Measurements from ENCODE around the gene VPS37B.

VPS37B gene

DNA sequence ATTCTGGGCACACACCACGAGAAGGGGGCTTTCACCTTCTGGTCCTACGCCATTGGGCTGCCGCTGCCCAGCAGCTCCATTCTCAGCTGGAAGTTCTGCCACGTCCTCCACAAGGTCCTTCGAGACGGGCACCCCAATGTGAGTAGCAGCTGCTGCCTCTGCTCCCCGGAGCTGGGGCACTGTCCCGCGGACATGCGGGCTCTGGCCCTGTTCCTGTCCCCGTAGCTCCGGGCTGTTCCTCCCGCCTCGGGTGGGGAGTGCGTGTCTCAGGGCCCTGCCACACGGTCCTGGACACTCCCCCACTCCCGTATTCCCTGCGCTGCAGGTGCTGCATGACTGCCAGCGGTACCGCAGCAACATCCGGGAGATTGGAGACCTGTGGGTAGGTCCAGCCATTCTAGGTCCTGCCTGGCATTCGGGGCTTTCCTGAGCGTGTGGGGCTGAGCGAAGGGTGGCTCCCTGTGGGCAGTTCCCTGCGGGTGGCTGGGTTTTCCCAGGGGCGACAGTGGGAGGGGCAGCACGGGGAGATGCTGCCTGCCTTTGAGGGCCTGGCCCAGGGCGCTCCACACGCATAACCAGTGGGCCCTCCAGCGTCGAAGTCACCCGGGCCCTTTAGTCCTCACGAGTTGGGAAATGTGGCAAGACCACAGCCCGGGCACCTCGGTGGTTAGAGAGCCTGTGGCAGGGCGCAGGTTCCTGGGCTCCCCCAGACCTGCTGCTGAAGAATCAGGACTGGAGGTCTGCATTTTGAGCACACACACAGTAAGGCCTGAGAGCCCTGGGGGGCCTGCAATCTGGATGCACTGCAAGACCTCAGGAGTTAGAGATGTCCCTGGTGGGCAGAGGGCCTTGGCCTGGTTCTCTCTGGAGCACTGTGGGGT lies 47.2 kb downstream of the VPS37B start:
- no peaks in the 10 kb centered on the region for H4K20me1 ChIP-seq (ENCODE audit: insufficient read depth, low read length)
- no peak overlapping the region for H2AFZ ChIP-seq (ENCODE audit: low read length)
- no peak overlapping the region for H3K27ac ChIP-seq (ENCODE audit: low read length)
- TF ChIP-seq CTCF (IDR thresholded peaks at IDR 0.05; ENCODE audit: low read length) (no peak), EZH2phosphoT487 (IDR thresholded peaks at IDR 0.05; ENCODE audit: low read length) (no peak), EZH2 (optimal IDR thresholded peaks at IDR 0.05; ENCODE audit: low read depth, low read length) (no peak)
- no peak overlapping the region for H3K9ac ChIP-seq (ENCODE audit: low read length)
- H3K27me3 ChIP-seq (replicated peaks; ENCODE audit: insufficient read depth, low read length) = no peaks in the 10 kb centered on the region
- no peaks in the 10 kb centered on the region for H3K36me3 ChIP-seq (replicated peaks; ENCODE audit: insufficient read depth, low read length)
- no peaks in the 10 kb centered on the region for H3K9me3 ChIP-seq (replicated peaks; ENCODE audit: insufficient read depth, low read length)
- no peaks in the 10 kb centered on the region for H3K4me1 ChIP-seq (ENCODE audit: low read length)
- H3F3A ChIP-seq (ENCODE audit: insufficient read depth, low read length) = no peaks in the 10 kb centered on the region
- H3K79me2 ChIP-seq (ENCODE audit: low read length) = no peaks in the 10 kb centered on the region
- H3K4me2 ChIP-seq (ENCODE audit: low read depth, low read length) = no peak overlapping the region
- H3K4me3 ChIP-seq (ENCODE audit: low read length) = no peak overlapping the region
- DNase-seq = no peak
- no peaks in the 10 kb centered on the region for H3K9me2 ChIP-seq (replicated peaks; ENCODE audit: insufficient read depth, low read length)

GRCh38 chr12:122847921-122848421 lies 48.0 kb downstream of the VPS37B start:
- Histone ChIP-seq H3K4me1 (ENCODE audit: low read length) (no peaks in the 10 kb centered on the region), H3K27ac (ENCODE audit: low read length) (no peak overlapping the region), H3K9me3 (replicated peaks; ENCODE audit: insufficient read depth, low read length) (no peaks in the 10 kb centered on the region), H3F3A (ENCODE audit: insufficient read depth, low read length) (no peaks in the 10 kb centered on the region), H3K9ac (ENCODE audit: low read length) (no peak overlapping the region), H2AFZ (ENCODE audit: low read length) (no peak overlapping the region), H3K9me2 (replicated peaks; ENCODE audit: insufficient read depth, low read length) (no peaks in the 10 kb centered on the region), H3K27me3 (replicated peaks; ENCODE audit: insufficient read depth, low read length) (no peaks in the 10 kb centered on the region), H3K4me3 (ENCODE audit: low read length) (no peak overlapping the region), H4K20me1 (ENCODE audit: insufficient read depth, low read length) (no peaks in the 10 kb centered on the region), H3K79me2 (ENCODE audit: low read length) (peaks cover 1% of the 10 kb centered on the region; the same call in 1 of the 2 replicates), H3K36me3 (replicated peaks; ENCODE audit: insufficient read depth, low read length) (no peaks in the 10 kb centered on the region), H3K4me2 (ENCODE audit: low read depth, low read length) (no peak overlapping the region)
- DNase-seq = no peak
- no peak for TF ChIP-seq EZH2phosphoT487 (IDR thresholded peaks at IDR 0.05; ENCODE audit: low read length)
- TF ChIP-seq CTCF (IDR thresholded peaks at IDR 0.05; ENCODE audit: low read length) = no peak
- no peak for TF ChIP-seq EZH2 (optimal IDR thresholded peaks at IDR 0.05; ENCODE audit: low read depth, low read length)

DNA sequence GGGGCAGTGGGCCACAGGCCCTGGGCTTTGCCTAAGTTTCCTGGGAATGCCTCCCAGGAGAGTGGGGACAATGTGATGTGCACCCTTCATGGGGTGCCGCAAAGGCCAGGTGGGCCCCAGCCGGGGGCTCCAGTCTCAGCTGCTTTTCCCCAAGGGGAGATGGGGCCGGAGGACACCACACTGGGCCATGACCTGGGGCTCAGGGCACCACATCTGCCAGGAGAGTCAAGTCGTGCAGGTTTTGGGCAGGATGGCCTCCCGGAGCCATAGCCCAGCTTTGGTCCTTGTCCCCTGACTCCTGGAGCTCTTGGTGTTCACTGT lies 48.4 kb downstream of the VPS37B start:
- Histone ChIP-seq H3F3A (ENCODE audit: insufficient read depth, low read length) (no peaks in the 10 kb centered on the region), H3K4me3 (ENCODE audit: low read length) (no peak overlapping the region), H3K36me3 (replicated peaks; ENCODE audit: insufficient read depth, low read length) (no peaks in the 10 kb centered on the region), H3K9me2 (replicated peaks; ENCODE audit: insufficient read depth, low read length) (no peaks in the 10 kb centered on the region), H3K27me3 (replicated peaks; ENCODE audit: insufficient read depth, low read length) (no peaks in the 10 kb centered on the region), H3K27ac (ENCODE audit: low read length) (no peak overlapping the region), H3K9ac (ENCODE audit: low read length) (no peak overlapping the region), H3K79me2 (ENCODE audit: low read length) (peaks cover 6% of the 10 kb centered on the region; the same call in 1 of the 2 replicates), H3K4me2 (ENCODE audit: low read depth, low read length) (no peak overlapping the region), H2AFZ (ENCODE audit: low read length) (no peak overlapping the region), H3K4me1 (ENCODE audit: low read length) (no peaks in the 10 kb centered on the region), H4K20me1 (ENCODE audit: insufficient read depth, low read length) (no peaks in the 10 kb centered on the region), H3K9me3 (replicated peaks; ENCODE audit: insufficient read depth, low read length) (no peaks in the 10 kb centered on the region)
- DNase-seq = no peak
- TF ChIP-seq EZH2 (optimal IDR thresholded peaks at IDR 0.05; ENCODE audit: low read depth, low read length) (no peak), EZH2phosphoT487 (IDR thresholded peaks at IDR 0.05; ENCODE audit: low read length) (no peak), CTCF (IDR thresholded peaks at IDR 0.05; ENCODE audit: low read length) (no peak)
